HG03280 (cell line): ENCODE data around the gene UCMA.

Experiments
- ATAC-seq: cut with Tn5 transposase; IDR thresholded peaks from one replicate; pipeline ENCODE4 v1.9.1; 2021; ENCODE audit warnings: mild to moderate bottlenecking, moderate library complexity; ENCODE audit not compliant: unreplicated experiment

Gene UCMA

DNA sequence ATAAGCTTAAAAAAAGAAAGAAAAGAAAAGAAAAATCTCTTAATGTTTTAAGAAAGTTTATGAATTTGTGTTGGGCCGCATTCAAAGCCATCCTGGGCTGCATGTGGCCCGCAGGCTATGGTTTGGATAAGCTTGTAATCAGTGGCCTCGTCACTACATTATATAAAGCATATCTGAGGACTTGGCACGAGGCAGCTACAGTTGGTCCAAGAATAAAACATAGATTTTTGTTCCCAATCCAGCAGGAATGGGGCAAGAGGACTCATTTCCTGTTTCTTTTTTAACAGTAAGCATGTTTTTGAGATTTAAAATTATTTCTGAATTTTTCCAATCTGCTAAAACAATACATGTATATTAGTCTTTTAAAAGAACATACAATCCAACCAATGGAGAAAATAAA lies 44.2 kb downstream of the UCMA start:
- ATAC-seq: no peak

DNA sequence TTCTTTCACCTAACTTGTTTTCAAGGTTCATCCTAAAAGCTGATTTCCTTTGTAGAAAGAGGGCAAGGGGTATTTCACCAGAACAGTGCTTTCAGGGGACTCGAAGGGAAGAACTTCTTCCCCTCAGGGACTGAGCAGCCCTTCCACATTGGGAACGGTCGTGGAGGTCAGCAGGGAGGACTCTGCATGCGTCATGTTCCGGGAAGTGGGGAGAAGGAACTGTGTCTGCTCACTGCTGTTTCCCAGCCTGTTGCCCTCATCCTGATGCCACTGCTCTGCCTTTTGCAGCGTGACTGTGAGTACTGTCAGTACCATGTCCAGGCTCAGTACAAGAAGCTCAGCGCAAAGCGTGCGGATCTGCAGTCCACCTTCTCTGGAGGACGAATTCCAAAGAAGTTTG lies 45.6 kb downstream of the UCMA start:
- no peak for ATAC-seq

DNA sequence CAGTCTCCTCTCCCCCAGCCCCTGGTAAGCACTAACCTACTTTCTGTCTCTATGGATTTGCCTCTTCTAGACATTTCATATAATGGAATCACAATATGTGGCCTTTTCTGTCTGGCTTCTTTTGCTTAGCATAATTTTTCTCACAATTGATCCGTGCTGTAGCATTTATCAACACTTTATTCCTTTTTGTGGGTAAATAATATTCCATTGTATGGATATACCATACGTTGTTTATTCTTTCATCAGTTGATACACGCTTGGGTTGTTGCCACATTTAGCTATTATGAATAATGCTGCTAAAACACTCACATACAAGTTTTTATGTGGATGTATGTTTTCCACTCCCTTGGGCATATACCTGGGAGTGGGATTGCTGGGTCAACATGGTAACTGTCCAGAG lies 47.0 kb downstream of the UCMA start:
- no peak for ATAC-seq

DNA sequence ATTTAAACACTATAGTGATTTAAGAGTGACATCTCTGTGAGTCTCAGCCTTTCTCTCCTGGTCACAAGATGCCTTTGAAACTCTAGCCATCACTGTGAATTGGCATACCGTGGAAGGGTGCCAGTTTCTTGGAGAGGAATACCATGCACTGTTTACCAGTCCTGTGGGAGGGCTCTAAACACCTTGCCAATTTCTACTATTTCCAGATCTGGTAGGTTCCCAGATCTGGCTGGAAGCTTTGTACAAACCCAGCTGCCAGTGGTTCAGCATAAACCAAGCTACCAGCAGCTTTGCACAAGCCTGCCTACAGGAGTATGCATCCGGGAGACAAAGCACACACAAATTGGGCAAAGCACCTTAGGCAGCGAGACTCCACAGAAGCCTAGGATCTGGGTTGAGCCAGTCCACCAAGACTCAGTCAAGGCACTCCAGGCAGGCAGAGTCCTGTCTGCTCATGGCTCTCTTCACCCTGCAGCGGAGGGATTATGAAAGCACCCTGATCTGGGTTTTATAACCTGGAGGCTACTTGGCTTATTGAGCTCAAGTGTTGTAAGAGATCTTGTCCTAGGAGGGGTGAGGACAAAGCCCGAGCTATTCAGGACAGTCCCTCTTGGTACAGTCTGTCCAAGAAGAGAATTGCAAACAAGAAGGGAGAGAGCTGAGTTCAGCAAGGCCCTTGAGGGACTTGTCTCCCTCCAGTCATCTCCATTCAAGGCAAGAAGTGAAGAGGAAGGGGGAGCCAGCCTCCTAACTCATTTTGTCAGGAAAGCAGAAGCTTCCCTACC lies 49.3 kb downstream of the UCMA start:
- no peak for ATAC-seq

DNA sequence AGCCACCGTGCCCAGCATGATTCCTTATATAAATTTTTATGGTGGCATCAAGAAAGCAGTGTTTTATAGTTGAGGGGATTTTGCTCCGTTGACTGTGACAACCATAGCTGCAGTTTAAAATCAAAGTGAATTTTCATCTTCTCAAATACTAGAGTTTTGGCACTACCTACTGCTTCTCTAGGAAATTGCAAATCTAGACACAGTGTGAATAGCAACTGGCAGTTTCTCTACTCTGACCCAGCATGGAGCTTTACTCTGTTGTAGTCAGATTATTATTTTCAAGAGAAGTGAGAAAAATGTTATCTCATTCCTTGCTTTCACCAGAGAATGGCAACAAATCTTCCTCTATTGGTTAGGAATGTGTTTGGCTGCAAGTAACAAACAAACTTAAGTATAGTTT lies 49.9 kb downstream of the UCMA start:
- ATAC-seq: no peak

DNA sequence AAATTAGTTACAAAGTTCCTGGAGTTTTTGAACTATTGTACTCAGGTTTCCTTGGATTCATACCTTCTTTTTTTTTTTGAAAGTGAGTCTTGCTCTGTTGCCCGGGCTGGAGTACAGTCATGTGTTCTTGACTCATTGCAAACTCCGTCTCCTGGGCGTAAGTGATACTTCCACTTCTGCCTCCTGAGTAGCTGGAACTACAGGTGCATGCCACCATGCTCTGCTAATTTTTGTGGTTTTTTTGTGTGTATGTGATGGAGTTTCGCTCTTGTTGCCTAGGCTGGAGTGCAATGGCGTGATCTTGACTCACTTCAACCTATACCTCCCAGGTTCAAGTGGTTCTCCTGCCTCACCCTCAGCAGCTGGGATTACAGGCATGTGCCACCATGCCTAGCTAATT lies 50.5 kb downstream of the UCMA start:
- no peak for ATAC-seq

DNA sequence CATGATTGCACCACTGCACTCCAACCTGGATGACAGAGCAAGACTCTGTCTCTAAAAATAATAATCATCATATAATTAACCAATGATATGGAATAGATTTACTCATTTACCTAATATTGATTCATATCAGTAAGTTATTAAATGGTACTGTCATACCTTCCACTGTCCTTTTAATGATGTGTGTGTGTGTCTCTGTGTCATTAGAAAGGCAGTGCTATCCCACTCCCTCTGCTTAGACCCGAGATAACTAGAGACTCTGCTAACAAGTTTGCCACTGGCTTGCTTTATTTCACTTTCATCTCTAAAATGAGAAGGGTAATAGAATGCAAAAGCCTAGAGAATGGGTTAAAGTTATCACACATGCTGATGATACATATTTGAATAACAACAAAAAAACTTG lies 51.8 kb downstream of the UCMA start:
- no peak for ATAC-seq

DNA sequence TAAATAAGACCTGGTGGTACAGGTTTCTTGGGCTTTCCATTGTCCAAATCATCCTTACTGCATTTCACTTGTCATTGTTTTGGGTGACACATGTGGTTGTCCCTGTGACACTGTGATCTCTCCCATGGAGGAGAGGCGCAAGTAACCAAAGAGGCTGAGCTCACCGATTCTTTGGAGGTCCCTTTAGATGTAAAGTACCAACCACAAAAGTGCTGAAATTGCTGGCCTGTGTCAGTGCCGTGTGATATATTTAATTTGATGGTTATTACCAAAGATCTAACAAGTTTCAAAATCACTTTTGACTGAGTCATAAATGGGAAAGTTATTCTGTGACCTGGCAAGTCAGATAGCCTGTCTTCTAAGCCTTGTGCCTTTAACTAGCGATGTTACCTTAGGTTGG lies 53.4 kb downstream of the UCMA start:
- ATAC-seq: no peak

DNA sequence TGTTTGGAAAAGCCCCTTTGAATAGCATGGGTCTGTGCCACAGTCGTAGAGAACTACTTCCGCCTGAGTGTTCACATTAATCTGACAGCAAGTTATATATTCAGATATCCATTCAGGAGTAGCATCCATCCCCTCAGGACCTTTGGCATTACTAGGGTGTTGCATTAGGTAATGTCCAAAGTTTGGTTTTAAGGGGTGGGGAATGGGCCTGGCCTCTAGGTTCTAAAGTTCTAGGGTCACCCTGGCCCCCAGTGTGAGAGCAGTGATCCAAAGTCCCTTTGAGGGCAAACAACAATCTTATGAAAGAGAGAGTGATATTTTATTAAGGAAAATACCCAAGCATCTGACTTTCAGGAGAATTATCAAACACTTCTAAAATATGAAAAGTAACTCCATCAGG lies 60.6 kb downstream of the UCMA start:
- ATAC-seq: no peak
